OCI-LY1 (cell line): ENCODE results near the gene CCDC192.

Experiments
- EZH2 ChIP-seq: fragments of 200-600 bp; sonication (generic), shearing (Covaris generic); IDR thresholded peaks from 2 replicates; pipeline ENCODE4 v1.8.0; 2017; ENCODE audit warnings: borderline replicate concordance, mixed run types, mild to moderate bottlenecking, antibody characterized with exemption, low read length, moderate library complexity, mixed read lengths
- TF ChIP-seq, protein P1 (sequence below): fragments of 200-600 bp; sonication (generic), shearing (Covaris generic); IDR thresholded peaks from 2 replicates; pipeline ENCODE4 v1.5.1; 2017; ENCODE audit warnings: mild to moderate bottlenecking, antibody characterized with exemption, low read length, moderate library complexity, mixed read lengths

DNA sequence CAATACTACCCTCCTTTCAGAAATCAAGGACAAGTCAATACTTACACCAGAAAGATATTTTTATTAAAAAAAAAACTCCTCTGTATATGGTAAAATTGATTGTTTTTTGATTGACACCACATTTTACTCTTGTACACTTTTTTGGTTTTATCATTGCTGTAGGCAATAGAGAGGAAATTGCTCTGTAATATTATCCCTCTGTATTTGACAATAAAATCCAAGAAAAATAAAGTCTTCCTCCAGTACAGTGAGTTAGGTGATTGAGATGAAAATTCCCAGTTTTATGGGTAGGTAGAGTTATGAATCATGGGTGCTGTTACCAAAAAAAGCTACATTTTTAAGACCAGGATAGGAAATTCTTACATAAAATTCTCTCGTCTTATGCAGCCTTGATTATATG, 22.6 kb upstream of the CCDC192 start:
- TF ChIP-seq, protein P1, sequence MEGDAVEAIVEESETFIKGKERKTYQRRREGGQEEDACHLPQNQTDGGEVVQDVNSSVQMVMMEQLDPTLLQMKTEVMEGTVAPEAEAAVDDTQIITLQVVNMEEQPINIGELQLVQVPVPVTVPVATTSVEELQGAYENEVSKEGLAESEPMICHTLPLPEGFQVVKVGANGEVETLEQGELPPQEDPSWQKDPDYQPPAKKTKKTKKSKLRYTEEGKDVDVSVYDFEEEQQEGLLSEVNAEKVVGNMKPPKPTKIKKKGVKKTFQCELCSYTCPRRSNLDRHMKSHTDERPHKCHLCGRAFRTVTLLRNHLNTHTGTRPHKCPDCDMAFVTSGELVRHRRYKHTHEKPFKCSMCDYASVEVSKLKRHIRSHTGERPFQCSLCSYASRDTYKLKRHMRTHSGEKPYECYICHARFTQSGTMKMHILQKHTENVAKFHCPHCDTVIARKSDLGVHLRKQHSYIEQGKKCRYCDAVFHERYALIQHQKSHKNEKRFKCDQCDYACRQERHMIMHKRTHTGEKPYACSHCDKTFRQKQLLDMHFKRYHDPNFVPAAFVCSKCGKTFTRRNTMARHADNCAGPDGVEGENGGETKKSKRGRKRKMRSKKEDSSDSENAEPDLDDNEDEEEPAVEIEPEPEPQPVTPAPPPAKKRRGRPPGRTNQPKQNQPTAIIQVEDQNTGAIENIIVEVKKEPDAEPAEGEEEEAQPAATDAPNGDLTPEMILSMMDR, result no peak
- TF ChIP-seq EZH2, result no peak
